ENCODE data around the gene RPL31.

DNA sequence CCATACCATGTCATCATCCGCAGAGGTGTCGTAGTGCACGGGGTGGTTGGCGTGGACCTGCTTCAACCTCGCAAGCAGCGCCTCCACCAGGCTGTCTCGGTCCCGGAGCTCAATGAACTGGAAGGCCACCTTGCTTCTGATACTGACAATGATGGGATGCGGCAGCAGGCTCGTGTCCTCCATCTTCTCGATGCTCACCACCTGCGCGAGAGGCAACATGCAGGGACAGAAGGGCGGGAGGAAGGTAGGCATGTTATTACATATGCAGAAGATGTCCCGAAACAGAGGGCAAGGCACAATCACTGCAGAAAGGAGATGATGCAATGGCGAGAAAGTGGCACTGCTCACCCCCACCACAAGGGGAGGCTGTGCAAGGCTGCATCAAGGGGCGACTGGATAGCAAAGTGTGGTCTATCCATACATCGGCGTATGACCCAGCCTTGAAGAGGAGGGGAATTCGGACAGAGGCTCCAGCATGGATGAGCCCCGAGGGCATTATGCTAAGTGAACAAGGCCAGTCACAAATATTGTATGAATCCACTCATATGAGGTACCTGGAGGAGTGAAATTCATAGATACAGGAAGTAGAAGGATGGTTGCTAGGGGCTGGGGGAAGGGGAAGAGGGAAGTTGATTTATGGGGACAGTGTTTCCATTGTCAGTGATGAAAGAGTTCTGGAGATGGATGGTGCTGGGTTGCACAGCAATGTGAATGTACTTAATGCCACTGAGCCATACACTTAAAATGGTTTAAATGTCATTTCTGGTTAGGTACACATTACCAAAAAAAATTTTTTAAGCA, 36.6 kb downstream of the RPL31 start:
- TF ChIP-seq, protein P1, sequence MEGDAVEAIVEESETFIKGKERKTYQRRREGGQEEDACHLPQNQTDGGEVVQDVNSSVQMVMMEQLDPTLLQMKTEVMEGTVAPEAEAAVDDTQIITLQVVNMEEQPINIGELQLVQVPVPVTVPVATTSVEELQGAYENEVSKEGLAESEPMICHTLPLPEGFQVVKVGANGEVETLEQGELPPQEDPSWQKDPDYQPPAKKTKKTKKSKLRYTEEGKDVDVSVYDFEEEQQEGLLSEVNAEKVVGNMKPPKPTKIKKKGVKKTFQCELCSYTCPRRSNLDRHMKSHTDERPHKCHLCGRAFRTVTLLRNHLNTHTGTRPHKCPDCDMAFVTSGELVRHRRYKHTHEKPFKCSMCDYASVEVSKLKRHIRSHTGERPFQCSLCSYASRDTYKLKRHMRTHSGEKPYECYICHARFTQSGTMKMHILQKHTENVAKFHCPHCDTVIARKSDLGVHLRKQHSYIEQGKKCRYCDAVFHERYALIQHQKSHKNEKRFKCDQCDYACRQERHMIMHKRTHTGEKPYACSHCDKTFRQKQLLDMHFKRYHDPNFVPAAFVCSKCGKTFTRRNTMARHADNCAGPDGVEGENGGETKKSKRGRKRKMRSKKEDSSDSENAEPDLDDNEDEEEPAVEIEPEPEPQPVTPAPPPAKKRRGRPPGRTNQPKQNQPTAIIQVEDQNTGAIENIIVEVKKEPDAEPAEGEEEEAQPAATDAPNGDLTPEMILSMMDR (IDR thresholded peaks at IDR 0.05), result peak in 5 of 7 experiments; percentile 37 to 57 (median 45)
- TF ChIP-seq POLR2A (IDR thresholded peaks at IDR 0.05) (no peak), POLR2AphosphoS5 (IDR thresholded peaks at IDR 0.05) (peak in 1 of 3 donors; percentile 21), EP300 (IDR thresholded peaks at IDR 0.05) (no peak)

All from stomach (tissue), 4 donors.